Measurements from ENCODE around the gene PFN2.

The PFN2 gene

DNA sequence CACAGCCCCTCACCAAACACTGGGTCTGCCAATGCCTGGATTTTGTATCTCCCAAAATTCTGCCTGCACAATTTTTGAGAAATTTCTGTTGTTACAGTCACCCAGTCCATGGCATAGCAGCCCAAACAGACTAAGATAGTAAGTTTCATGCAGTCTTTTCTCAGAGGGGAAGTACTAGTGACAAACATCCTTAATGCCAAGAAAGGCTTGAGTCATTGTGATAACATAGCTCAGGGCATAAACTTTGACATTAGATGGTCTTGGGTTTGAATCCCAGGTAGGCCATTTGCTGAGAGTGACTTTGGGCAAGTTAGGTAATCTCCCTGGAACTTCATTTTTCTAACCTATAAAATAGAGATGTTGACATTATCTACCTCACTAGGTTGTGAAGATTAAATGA lies 36.1 kb upstream of the PFN2 start:
- Histone ChIP-seq H4K20me1 (ENCODE audit: insufficient read depth) (no peaks in the 10 kb centered on the region), H2AFZ (ENCODE audit: low read depth) (no peak overlapping the region), H3K36me3 (ENCODE audit: insufficient read depth) (no peaks in the 10 kb centered on the region), H3K4me2 (no peak overlapping the region), H3K27me3 (ENCODE audit: insufficient read depth, low read depth) (no peaks in the 10 kb centered on the region), H3K9ac (no peak overlapping the region), H3K4me1 (ENCODE audit: low read depth, poor library complexity, severe bottlenecking) (no peaks in the 10 kb centered on the region), H3K4me3 (IDR thresholded peaks at IDR 0.05; ENCODE audit: insufficient read depth, low read depth, low read length) (no peak overlapping the region), H3K79me2 (ENCODE audit: insufficient read depth, low read depth) (no peaks in the 10 kb centered on the region), H3K27ac (no peak overlapping the region)
- TF ChIP-seq, protein P1, sequence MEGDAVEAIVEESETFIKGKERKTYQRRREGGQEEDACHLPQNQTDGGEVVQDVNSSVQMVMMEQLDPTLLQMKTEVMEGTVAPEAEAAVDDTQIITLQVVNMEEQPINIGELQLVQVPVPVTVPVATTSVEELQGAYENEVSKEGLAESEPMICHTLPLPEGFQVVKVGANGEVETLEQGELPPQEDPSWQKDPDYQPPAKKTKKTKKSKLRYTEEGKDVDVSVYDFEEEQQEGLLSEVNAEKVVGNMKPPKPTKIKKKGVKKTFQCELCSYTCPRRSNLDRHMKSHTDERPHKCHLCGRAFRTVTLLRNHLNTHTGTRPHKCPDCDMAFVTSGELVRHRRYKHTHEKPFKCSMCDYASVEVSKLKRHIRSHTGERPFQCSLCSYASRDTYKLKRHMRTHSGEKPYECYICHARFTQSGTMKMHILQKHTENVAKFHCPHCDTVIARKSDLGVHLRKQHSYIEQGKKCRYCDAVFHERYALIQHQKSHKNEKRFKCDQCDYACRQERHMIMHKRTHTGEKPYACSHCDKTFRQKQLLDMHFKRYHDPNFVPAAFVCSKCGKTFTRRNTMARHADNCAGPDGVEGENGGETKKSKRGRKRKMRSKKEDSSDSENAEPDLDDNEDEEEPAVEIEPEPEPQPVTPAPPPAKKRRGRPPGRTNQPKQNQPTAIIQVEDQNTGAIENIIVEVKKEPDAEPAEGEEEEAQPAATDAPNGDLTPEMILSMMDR (conservative IDR thresholded peaks at IDR 0.05; ENCODE audit: low read depth, low read length): no peak

DNA sequence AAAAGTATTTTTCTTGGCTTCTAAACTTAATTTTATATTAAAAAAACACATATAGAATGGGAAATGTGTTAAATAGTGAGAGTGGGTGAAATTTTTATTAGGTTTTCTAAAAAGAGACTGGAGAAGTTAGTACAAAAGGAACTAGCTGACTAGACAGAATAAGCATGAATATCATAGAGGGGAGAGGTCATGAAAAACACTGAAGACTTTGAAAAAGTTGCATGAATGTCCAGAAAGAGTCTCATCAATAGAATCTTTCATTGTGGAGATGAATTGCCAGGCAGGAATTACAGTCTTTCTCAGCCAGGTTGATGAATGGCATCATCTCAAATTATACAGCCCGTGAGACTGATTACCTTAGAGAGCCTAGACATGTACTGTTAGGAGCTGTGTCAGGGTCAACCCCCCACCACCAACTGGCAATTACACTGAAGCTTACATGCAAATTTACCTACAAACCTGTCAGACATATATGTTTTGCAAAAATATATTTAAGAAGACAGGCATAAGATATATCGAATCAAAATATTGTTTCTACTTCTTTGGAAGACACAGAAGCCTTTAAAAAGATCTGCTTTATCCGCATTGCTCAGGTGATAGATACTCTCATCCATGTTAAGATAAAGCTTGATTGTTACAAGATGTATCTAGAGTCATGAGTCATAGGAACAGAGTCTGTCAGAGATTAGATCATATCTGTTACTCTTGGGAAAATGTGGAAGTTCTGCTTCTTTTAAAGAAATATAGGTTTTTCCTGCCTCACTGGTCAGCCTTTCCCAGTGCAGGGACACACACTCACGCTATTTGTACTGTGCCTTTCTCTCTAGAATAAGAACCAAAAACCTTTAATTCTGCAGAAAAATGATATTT lies 34.8 kb upstream of the PFN2 start:
- TF ChIP-seq, protein P1 (conservative IDR thresholded peaks at IDR 0.05; ENCODE audit: low read depth, low read length): no peak
- Histone ChIP-seq H4K20me1 (ENCODE audit: insufficient read depth) (no peaks in the 10 kb centered on the region), H3K9ac (no peak overlapping the region), H3K79me2 (ENCODE audit: insufficient read depth, low read depth) (no peaks in the 10 kb centered on the region), H3K4me1 (ENCODE audit: low read depth, poor library complexity, severe bottlenecking) (no peaks in the 10 kb centered on the region), H3K27me3 (ENCODE audit: insufficient read depth, low read depth) (no peaks in the 10 kb centered on the region), H3K4me3 (IDR thresholded peaks at IDR 0.05; ENCODE audit: insufficient read depth, low read depth, low read length) (no peak overlapping the region), H3K27ac (no peak overlapping the region), H2AFZ (ENCODE audit: low read depth) (no peak overlapping the region), H3K4me2 (no peak overlapping the region), H3K36me3 (ENCODE audit: insufficient read depth) (no peaks in the 10 kb centered on the region)

DNA sequence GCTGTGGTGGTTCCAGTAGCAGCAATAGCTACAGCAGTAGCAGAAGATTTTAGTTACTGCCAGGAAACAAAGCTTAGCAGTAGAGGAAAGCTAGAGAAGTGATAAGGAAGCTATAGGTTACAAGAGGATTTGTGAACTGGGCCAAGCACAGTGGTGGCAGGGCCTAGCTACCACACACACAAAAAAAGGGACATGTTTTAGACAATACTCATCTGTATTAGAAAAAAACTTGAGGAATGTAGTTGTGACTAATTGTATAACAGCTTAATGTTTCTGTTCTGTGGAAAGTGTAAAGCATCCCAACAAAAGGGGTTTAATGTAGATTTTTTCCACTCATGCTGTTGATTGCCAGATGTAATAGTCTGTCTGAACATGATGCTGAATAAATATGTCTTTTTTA lies 29.9 kb upstream of the PFN2 start:
- H3K9ac ChIP-seq: no peak overlapping the region
- no peak overlapping the region for H2AFZ ChIP-seq (ENCODE audit: low read depth)
- TF ChIP-seq, protein P1 (conservative IDR thresholded peaks at IDR 0.05; ENCODE audit: low read depth, low read length): no peak
- H3K36me3 ChIP-seq (ENCODE audit: insufficient read depth): no peaks in the 10 kb centered on the region
- no peak overlapping the region for H3K4me3 ChIP-seq (IDR thresholded peaks at IDR 0.05; ENCODE audit: insufficient read depth, low read depth, low read length)
- no peak overlapping the region for H3K27ac ChIP-seq
- no peaks in the 10 kb centered on the region for H3K27me3 ChIP-seq (ENCODE audit: insufficient read depth, low read depth)
- no peaks in the 10 kb centered on the region for H3K4me1 ChIP-seq (ENCODE audit: low read depth, poor library complexity, severe bottlenecking)
- H4K20me1 ChIP-seq (ENCODE audit: insufficient read depth): no peaks in the 10 kb centered on the region
- H3K4me2 ChIP-seq: no peak overlapping the region
- no peaks in the 10 kb centered on the region for H3K79me2 ChIP-seq (ENCODE audit: insufficient read depth, low read depth)

GRCh38 chr3:149999421-149999820 lies 28.7 kb upstream of the PFN2 start:
- Histone ChIP-seq H2AFZ (ENCODE audit: low read depth) (no peak overlapping the region), H3K27me3 (ENCODE audit: insufficient read depth, low read depth) (no peaks in the 10 kb centered on the region), H3K36me3 (ENCODE audit: insufficient read depth) (no peaks in the 10 kb centered on the region), H4K20me1 (ENCODE audit: insufficient read depth) (no peaks in the 10 kb centered on the region), H3K4me3 (IDR thresholded peaks at IDR 0.05; ENCODE audit: insufficient read depth, low read depth, low read length) (no peak overlapping the region), H3K27ac (no peak overlapping the region), H3K4me2 (no peak overlapping the region), H3K79me2 (ENCODE audit: insufficient read depth, low read depth) (no peaks in the 10 kb centered on the region), H3K9ac (no peak overlapping the region), H3K4me1 (ENCODE audit: low read depth, poor library complexity, severe bottlenecking) (no peaks in the 10 kb centered on the region)
- TF ChIP-seq, protein P1 (conservative IDR thresholded peaks at IDR 0.05; ENCODE audit: low read depth, low read length): no peak
